AG09319 (cell line): ENCODE results near the gene RSPH1.

ENCODE experiments used
- DNase-seq: peaks from one replicate; pipeline ENCODE4 v3.0.0-alpha.2; 2010; ENCODE audit warnings: low read depth; ENCODE audit errors: extremely low read depth
- TF ChIP-seq, protein P1 (sequence below): IDR thresholded peaks from 2 replicates; pipeline ENCODE4 v1.5.1; 2011; ENCODE audit warnings: low read depth, mild to moderate bottlenecking, inconsistent platforms, low read length, moderate library complexity

Gene RSPH1

DNA sequence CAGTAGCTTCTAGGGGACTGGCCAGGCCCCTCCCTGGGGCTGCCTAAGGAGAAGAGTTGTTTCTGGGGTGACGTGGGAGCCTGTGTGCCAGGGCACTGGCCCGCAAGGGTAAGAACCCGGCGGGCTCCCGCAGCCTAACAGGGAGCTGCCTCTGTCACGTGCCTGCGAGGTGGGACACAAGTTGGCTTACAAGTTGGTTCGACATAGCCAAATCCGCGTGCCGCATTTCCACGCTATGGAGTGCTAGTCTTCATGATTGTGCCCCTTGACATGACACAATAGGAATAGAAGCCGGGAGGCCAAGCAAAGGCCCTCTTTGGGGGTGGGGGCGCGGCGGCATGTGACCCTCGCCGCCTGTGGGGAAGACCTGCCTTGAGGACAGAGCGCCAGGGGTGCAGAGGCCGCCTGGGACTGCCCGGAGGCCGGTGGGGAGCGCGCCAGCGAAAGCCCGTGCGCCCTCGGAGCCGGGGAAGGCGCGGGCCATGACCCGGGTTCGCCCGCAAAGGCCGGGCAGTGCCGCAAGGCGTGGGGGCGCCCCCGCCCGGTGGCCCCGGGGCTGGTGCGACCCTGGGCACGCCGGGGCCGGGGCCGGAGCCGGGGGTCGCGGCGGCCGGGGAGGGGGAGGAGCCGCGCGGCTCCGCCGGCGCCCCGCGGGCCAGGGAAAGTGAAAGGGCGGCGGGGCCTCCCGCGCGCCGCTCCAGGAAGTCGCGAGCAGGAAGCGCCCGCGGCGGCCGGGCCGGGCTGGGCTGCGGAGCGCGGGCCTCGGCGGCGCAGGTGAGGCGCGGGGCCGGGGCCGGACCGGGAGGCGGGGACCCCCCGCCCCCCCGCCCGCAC lies 17.3 kb upstream of the RSPH1 start, which contains the start of gene SLC37A1:
SLC37A1 (plus strand) TSS at position 702 of the 834 bp plus-strand sequence. CDS start 4,603 bp downstream, outside the sequence.
- no peak for DNase-seq
- TF ChIP-seq, protein P1, sequence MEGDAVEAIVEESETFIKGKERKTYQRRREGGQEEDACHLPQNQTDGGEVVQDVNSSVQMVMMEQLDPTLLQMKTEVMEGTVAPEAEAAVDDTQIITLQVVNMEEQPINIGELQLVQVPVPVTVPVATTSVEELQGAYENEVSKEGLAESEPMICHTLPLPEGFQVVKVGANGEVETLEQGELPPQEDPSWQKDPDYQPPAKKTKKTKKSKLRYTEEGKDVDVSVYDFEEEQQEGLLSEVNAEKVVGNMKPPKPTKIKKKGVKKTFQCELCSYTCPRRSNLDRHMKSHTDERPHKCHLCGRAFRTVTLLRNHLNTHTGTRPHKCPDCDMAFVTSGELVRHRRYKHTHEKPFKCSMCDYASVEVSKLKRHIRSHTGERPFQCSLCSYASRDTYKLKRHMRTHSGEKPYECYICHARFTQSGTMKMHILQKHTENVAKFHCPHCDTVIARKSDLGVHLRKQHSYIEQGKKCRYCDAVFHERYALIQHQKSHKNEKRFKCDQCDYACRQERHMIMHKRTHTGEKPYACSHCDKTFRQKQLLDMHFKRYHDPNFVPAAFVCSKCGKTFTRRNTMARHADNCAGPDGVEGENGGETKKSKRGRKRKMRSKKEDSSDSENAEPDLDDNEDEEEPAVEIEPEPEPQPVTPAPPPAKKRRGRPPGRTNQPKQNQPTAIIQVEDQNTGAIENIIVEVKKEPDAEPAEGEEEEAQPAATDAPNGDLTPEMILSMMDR: no peak

DNA sequence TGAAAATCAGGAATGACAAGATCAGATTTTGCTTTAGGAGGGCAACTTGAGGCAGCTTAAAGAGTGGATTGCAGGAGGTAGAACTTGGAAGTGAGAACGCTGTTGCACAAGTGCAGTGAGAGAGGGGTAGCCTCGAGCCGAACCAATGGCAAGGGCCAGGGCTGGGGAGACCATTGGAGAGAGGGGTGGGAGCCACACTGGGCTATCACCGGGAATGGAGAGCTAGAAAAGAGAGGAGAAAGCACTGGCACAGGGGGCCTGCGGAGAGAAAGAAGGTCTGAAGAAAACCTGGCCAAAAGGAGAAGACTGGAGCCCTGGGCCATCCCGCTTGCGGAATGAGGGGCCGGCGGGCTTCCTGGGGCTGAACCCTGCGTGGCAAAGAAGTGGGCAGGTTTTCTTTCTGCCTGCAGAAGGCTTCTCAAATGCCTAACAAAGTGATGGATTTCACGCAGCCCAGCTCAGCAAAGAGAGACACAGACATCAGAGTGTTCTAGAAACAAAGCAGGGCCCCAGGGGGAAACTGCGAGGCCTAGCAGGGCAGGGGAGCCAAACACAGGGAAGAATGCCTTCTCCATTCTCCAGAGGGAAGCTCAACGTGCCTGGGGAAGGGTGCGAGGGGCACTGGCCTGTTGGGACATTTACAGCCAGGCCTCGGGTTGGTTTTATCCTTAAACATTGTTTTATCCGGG lies 16.5 kb upstream of the RSPH1 start:
- TF ChIP-seq, protein P1: no peak
- no peak for DNase-seq

- TF ChIP-seq, protein P1: no peak
- DNase-seq: no peak
Measured at GRCh38 chr21:42509244-42509643, 13.2 kb upstream of the RSPH1 start.

DNA sequence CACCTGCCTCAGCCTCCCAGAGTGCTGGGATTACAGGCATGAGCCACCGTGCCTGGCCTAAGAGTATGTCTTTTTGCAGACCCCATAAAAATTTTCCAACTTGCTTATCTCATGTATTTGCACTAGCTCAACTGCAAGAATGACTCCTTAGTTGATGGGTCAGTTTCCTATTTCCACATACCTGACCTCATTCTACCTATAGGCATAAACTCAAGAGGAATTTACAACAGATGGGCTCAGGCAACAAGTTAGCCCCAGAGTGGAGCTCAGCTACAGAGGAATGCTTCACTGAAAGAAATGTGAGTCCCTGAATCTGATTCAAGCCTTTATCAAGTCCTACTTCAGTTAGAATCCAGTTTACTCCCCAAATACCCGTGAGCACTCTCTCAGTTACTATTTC lies 12.3 kb upstream of the RSPH1 start:
- TF ChIP-seq, protein P1: no peak
- no peak for DNase-seq

DNA sequence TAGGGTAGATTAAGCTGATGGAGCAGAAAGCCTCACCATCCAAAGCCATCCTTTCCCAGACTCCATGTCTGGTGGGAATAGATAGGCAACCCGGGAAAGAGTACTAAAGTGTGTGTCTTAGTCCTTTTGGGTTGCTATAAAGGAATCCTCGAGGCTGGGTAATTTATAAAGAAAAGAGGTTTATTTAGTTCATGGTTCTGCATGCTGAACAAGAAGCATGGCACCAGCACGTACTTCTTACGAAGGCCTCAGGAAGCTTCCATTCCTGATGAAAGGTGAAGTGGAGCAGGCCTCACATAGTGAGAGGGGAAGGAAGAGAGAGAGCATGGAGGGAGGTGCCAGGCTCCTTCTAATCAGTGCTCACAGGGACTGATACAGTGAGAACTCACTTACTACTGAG lies 11.4 kb upstream of the RSPH1 start:
- TF ChIP-seq, protein P1: no peak

DNA sequence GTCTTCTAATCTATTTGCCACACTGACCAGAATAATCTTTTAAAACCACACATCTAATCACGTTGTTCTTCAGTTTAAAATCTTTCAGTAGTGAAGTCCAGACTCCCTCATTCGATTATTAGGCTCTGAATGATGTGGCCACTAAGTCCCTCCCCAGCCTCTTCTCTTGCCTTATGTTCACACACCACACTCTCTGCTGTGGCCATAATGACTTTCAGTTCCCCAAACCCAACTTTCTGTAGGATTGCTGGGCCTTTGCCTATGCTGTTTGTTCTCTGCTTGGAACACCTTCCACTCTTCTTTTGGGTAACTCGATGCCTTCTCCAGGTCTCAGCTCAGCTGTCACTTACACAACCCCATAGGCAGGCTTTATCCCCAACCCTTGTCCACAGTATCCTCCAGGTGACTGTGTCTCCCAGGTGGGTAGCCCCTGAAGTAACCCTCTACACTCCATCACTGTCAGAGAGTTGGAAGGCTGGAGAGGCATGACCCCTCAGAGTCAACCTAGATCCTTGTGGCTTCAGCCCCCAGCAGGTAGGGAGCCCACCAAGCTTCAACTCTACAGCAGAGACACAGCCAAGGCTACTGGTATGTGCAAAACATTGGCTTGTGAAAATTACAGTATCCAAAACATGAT lies 9.2 kb upstream of the RSPH1 start:
- no peak for DNase-seq
- TF ChIP-seq, protein P1: no peak

More for the DNA sequence above, 11.4 kb upstream of the RSPH1 start:
- no peak for DNase-seq
